Fibroblast of lung (primary cell): Measurements from ENCODE around the gene CCDC187.

Experiments
- EZH2 ChIP-seq: IDR thresholded peaks from 2 replicates; pipeline ENCODE4 v1.5.1; 2012; ENCODE audit warnings: low read length, control low read depth, mild to moderate bottlenecking; ENCODE audit errors: missing control alignments
- TF ChIP-seq, protein P1 (sequence below), 2 donors: IDR thresholded peaks in 1 of 2; conservative IDR thresholded peaks in 1 of 2; 1 replicate in 1 of 2; 2 replicates in 1 of 2; pipeline ENCODE4 v1.5.1; 2011 to 2012; ENCODE audit warnings: low read length in 2 of 2, control low read depth in 1 of 2, inconsistent platforms in 1 of 2, low read depth in 1 of 2, mild to moderate bottlenecking in 1 of 2

DNA sequence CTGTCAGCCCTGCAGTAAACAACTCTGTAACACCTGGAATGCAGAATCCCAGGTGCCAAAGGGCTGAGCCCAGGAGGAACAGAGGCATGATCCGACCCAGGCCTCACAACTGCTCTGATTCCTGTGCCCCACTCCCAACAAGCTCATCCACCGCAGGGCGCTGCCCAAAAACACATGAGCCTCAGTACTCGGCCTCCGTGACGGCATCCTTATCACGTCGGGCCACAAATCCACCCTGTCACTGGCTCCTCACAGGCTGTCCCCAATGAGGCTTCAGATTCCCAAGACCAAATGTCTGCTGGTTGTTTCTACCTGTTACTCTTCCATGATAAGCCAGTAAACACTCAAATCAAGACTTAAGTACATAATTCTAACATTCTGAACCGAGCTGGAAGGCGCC is 73.5 kb downstream of the CCDC187 start:
- TF ChIP-seq, protein P1, sequence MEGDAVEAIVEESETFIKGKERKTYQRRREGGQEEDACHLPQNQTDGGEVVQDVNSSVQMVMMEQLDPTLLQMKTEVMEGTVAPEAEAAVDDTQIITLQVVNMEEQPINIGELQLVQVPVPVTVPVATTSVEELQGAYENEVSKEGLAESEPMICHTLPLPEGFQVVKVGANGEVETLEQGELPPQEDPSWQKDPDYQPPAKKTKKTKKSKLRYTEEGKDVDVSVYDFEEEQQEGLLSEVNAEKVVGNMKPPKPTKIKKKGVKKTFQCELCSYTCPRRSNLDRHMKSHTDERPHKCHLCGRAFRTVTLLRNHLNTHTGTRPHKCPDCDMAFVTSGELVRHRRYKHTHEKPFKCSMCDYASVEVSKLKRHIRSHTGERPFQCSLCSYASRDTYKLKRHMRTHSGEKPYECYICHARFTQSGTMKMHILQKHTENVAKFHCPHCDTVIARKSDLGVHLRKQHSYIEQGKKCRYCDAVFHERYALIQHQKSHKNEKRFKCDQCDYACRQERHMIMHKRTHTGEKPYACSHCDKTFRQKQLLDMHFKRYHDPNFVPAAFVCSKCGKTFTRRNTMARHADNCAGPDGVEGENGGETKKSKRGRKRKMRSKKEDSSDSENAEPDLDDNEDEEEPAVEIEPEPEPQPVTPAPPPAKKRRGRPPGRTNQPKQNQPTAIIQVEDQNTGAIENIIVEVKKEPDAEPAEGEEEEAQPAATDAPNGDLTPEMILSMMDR (conservative IDR thresholded peaks at IDR 0.05 in 1 of 2, IDR thresholded peaks at IDR 0.05 in 1 of 2; ENCODE audit: low read depth in 1 of 2, low read length in 2 of 2), result no peak
- TF ChIP-seq EZH2, result no peak
